GM23248 (cell line): ENCODE measurements around the gene DCTN1. TPM values are rescaled to one million over a fixed set of nuclear protein-coding genes. Genes with fewer than 3 reads are reported as not detected.
A peak's percentile ranks its signal among the peaks of the same experiment; 100 is the strongest.

ENCODE experiments used
- DNase-seq: peaks from one replicate; pipeline ENCODE4 v3.0.0-alpha.2; 2015
- H2AFZ ChIP-seq: fragments of 200-600 bp; sonication (generic); 2 replicates; pipeline ENCODE4 v1.6.1; 2016; ENCODE audit warnings: antibody characterized with exemption
- H3F3A ChIP-seq: fragments of 200-600 bp; sonication (generic); 2 replicates; pipeline ENCODE4 v1.6.1; 2016; ENCODE audit warnings: mild to moderate bottlenecking, antibody characterized with exemption, mixed run types; ENCODE audit not compliant: insufficient read depth
- H3K27ac ChIP-seq: fragments of 200-600 bp; sonication (generic); 2 replicates; pipeline ENCODE4 v1.5.1; 2016; ENCODE audit warnings: mild to moderate bottlenecking
- H3K27me3 ChIP-seq: fragments of 200-600 bp; sonication (generic); replicated peaks from 2 replicates; pipeline ENCODE4 v1.6.1; 2016; ENCODE audit warnings: mild to moderate bottlenecking; ENCODE audit not compliant: insufficient read depth
- H3K36me3 ChIP-seq: fragments of 200-600 bp; sonication (generic); 2 replicates; pipeline ENCODE4 v1.6.1; 2016; ENCODE audit warnings: low read depth, mild to moderate bottlenecking
- H3K4me1 ChIP-seq: fragments of 200-600 bp; sonication (generic); 2 replicates; pipeline ENCODE4 v1.6.1; 2016; ENCODE audit warnings: mild to moderate bottlenecking; ENCODE audit not compliant: insufficient read depth
- H3K4me2 ChIP-seq: fragments of 200-600 bp; sonication (generic); one replicate; pipeline ENCODE4 v1.6.1; 2016; ENCODE audit warnings: mild to moderate bottlenecking; ENCODE audit not compliant: unreplicated experiment
- H3K4me3 ChIP-seq: fragments of 200-600 bp; sonication (generic); 2 replicates; pipeline ENCODE4 v1.5.1; 2016; ENCODE audit warnings: mild to moderate bottlenecking
- H3K79me2 ChIP-seq: fragments of 200-600 bp; sonication (generic); 2 replicates; pipeline ENCODE4 v1.6.1; 2016; ENCODE audit warnings: mild to moderate bottlenecking; ENCODE audit not compliant: insufficient read depth
- H3K9ac ChIP-seq: fragments of 200-600 bp; sonication (generic); 2 replicates; pipeline ENCODE4 v1.6.1; 2016; ENCODE audit warnings: mild to moderate bottlenecking
- H3K9me2 ChIP-seq: fragments of 200-600 bp; sonication (generic); 2 replicates; pipeline ENCODE4 v1.6.1; 2016; ENCODE audit warnings: mixed run types, mild to moderate bottlenecking, moderate library complexity; ENCODE audit not compliant: insufficient read depth
- H3K9me3 ChIP-seq: fragments of 200-600 bp; sonication (generic); one replicate; pipeline ENCODE4 v1.6.1; 2017; ENCODE audit warnings: low read depth
- H4K20me1 ChIP-seq: fragments of 200-600 bp; sonication (generic); 2 replicates; pipeline ENCODE4 v1.6.0; 2016; ENCODE audit not compliant: insufficient read depth
- EZH2 ChIP-seq: fragments of 200-600 bp; sonication (generic); IDR thresholded peaks from 2 replicates; pipeline ENCODE4 v1.6.1; 2018; ENCODE audit warnings: antibody characterized with exemption, mild to moderate bottlenecking; ENCODE audit not compliant: insufficient read depth, poor library complexity, severe bottlenecking
- EZH2phosphoT487 ChIP-seq: fragments of 200-600 bp; sonication (generic); IDR thresholded peaks from 2 replicates; pipeline ENCODE4 v1.6.1; 2018; ENCODE audit warnings: antibody characterized with exemption, moderate library complexity, mild to moderate bottlenecking, low read depth; ENCODE audit not compliant: insufficient read depth
- WGBS, 2 experiments: methylation state at CpG; one replicate each; pipeline ENCODE4 v1.1.6; 2015 to 2017; ENCODE audit warnings: low lambda C conversion rate in 2 of 2, low coverage in 1 of 2; ENCODE audit errors: missing lambda C conversion rate in 2 of 2; 5-methylcytosine and 5-hydroxymethylcytosine counted together
- in situ Hi-C: fragments of 300-500 bp; cut with MboI; formaldehyde crosslinking; loops from 2 replicates; pipeline ENCODE4 v1.15.0; 2020
- polyA plus RNA-seq: library from polyadenylated mRNA; unstranded; fragments of >200 nt; fragmentation: Nextera tagmentation; extraction: Ambion mirVana; gene quantifications from 2 replicates; pipeline ENCODE4 v1.2.1, GENCODE V29; 2016
- total RNA-seq: library from RNA; depleted of rRNA; stranded (reverse); fragments of >200 nt; shearing (Covaris generic); gene quantifications from 2 replicates; pipeline ENCODE4 v1.2.3, GENCODE V29; 2014

Gene DCTN1
- total and polyA plus RNA-seq, 2 experiments from 2014 or later, result 169 to 176 TPM

- Histone ChIP-seq H3K9me3 (no peaks in the 10 kb centered on the region), H3F3A (no peaks in the 10 kb centered on the region), H3K27me3 (no peaks in the 10 kb centered on the region), H3K4me3 (no peak overlapping the region), H3K4me2 (no peak overlapping the region), H3K9ac (no peak overlapping the region), H3K4me1 (no peaks in the 10 kb centered on the region), H2AFZ (no peak overlapping the region), H4K20me1 (no peaks in the 10 kb centered on the region), H3K36me3 (no peaks in the 10 kb centered on the region), H3K9me2 (no peaks in the 10 kb centered on the region), H3K79me2 (no peaks in the 10 kb centered on the region), H3K27ac (no peak overlapping the region)
- TF ChIP-seq EZH2phosphoT487 (no peak), EZH2 (no peak)
- DNase-seq, result peak; percentile 67
- 52 to 55% methylated on average over 3 of the region's 3 CpGs for WGBS, 2 experiments
- in situ Hi-C loops, result no loop called here
These were observed 46.9 kb downstream of the DCTN1 start for GRCh38 chr2:74333175-74333574.

GRCh38 chr2:74332550-74333174 lies 47.4 kb downstream of the DCTN1 start:
- Histone ChIP-seq H3K9me2 (no peaks in the 10 kb centered on the region), H4K20me1 (no peaks in the 10 kb centered on the region), H3K4me2 (no peak overlapping the region), H3K4me1 (no peaks in the 10 kb centered on the region), H3K9me3 (no peaks in the 10 kb centered on the region), H3K36me3 (no peaks in the 10 kb centered on the region), H3K9ac (no peak overlapping the region), H3F3A (no peaks in the 10 kb centered on the region), H3K4me3 (no peak overlapping the region), H3K79me2 (no peaks in the 10 kb centered on the region), H2AFZ (no peak overlapping the region), H3K27me3 (no peaks in the 10 kb centered on the region), H3K27ac (no peak overlapping the region)
- no peak for DNase-seq
- WGBS, 2 experiments, result 80 to 82% methylated on average over 3 of the region's 3 CpGs
- TF ChIP-seq EZH2phosphoT487 (no peak), EZH2 (no peak)
- in situ Hi-C loops, result no loop called here

GRCh38 chr2:74328573-74328972 lies 51.5 kb downstream of the DCTN1 start:
- no peaks in the 10 kb centered on the region for H3K9me2 ChIP-seq
- no peak for DNase-seq

GRCh38 chr2:74328074-74328473 lies 52.0 kb downstream of the DCTN1 start:
- Histone ChIP-seq H3K4me1 (no peaks in the 10 kb centered on the region), H3K9me3 (no peaks in the 10 kb centered on the region), H3K9ac (no peak overlapping the region), H3F3A (no peaks in the 10 kb centered on the region), H3K27me3 (no peaks in the 10 kb centered on the region), H3K79me2 (no peaks in the 10 kb centered on the region), H3K4me3 (no peak overlapping the region), H2AFZ (no peak overlapping the region), H3K9me2 (no peaks in the 10 kb centered on the region), H4K20me1 (no peaks in the 10 kb centered on the region), H3K27ac (no peak overlapping the region), H3K4me2 (no peak overlapping the region), H3K36me3 (no peaks in the 10 kb centered on the region)
- TF ChIP-seq EZH2phosphoT487 (no peak), EZH2 (no peak)
- in situ Hi-C loops, result no loop called here
- DNase-seq, result no peak
- 89 to 94% methylated on average over 2 of the region's 2 CpGs for WGBS, 2 experiments

More at GRCh38 chr2:74328573-74328972, 51.5 kb downstream of the DCTN1 start:
- Histone ChIP-seq H3K4me1 (no peaks in the 10 kb centered on the region), H3K27ac (no peak overlapping the region), H3F3A (no peaks in the 10 kb centered on the region), H3K9ac (no peak overlapping the region), H3K36me3 (no peaks in the 10 kb centered on the region), H3K9me3 (no peaks in the 10 kb centered on the region), H4K20me1 (no peaks in the 10 kb centered on the region), H3K4me3 (no peak overlapping the region), H3K27me3 (no peaks in the 10 kb centered on the region), H2AFZ (no peak overlapping the region), H3K4me2 (no peak overlapping the region), H3K79me2 (no peaks in the 10 kb centered on the region)
- WGBS, 2 experiments, result 44 to 65% methylated on average over 2 of the region's 2 CpGs
- no peak for TF ChIP-seq EZH2
- TF ChIP-seq EZH2phosphoT487, result no peak
- in situ Hi-C loops, result no loop called here
